Peyer's patch (tissue), 4 donors: ENCODE data around the gene SLC22A16.

Experiments
- POLR2A ChIP-seq, 2 donors: fragments of 450-650 bp; IDR thresholded peaks; one replicate each; pipeline ENCODE4 v1.5.1; 2017; ENCODE audit warnings: antibody characterized with exemption in 2 of 2, mild to moderate bottlenecking in 2 of 2, moderate library complexity in 2 of 2
- TF ChIP-seq, protein P1 (sequence below), 6 experiments: fragments of 450-650 bp in 4 of 6; fragments of 200-600 bp in 2 of 6; sonication (generic) in 1 of 6; IDR thresholded peaks; one replicate each; pipeline ENCODE4 v1.5.1; 2017 to 2019; ENCODE audit warnings: antibody characterized with exemption in 6 of 6, mild to moderate bottlenecking in 3 of 6, moderate library complexity in 1 of 6

DNA sequence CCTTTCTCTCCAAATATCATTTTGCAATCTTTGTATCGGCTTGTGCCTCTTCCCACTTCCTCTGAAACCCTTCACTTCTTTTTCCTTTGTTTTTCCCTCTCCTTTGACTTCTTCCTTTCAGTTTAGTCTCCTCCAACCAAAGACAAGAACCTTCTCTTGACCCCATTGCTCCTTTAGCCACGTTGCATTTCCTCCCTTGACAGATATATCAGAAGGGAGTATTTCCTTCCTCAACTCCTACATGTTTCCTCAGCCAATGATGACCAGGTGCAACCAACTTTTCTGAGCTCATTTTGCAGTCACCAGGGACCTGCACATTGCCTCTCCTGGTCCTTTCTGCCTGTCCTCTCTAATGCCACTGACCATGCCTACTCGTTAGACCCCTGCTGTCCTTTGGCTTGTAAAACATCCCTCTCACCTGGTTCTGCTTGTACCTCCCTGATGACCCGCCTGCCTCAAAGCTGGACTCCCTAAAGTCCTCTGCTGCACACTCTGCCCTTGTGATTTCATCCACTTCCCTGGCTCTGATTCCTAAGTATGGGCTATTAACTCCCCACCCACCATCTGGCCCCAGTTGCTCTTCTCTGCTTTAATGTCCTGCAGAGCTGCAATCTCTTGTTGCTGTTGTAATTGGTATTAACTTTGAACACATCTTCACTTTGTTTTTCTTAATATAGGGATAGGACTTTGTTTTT is 27.4 kb downstream of the SLC22A16 start:
- TF ChIP-seq, protein P1, sequence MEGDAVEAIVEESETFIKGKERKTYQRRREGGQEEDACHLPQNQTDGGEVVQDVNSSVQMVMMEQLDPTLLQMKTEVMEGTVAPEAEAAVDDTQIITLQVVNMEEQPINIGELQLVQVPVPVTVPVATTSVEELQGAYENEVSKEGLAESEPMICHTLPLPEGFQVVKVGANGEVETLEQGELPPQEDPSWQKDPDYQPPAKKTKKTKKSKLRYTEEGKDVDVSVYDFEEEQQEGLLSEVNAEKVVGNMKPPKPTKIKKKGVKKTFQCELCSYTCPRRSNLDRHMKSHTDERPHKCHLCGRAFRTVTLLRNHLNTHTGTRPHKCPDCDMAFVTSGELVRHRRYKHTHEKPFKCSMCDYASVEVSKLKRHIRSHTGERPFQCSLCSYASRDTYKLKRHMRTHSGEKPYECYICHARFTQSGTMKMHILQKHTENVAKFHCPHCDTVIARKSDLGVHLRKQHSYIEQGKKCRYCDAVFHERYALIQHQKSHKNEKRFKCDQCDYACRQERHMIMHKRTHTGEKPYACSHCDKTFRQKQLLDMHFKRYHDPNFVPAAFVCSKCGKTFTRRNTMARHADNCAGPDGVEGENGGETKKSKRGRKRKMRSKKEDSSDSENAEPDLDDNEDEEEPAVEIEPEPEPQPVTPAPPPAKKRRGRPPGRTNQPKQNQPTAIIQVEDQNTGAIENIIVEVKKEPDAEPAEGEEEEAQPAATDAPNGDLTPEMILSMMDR (IDR thresholded peaks at IDR 0.05): no peak
- TF ChIP-seq POLR2A (IDR thresholded peaks at IDR 0.05): no peak
